GM23248 (cell line): Measurements from ENCODE around the gene SUMO1. TPM values are rescaled to one million over a fixed set of nuclear protein-coding genes. Genes with fewer than 3 reads are reported as not detected.

Experiments used
- DNase-seq: peaks from one replicate; pipeline ENCODE4 v3.0.0-alpha.2; 2015
- H2AFZ ChIP-seq: fragments of 200-600 bp; sonication (generic); 2 replicates; pipeline ENCODE4 v1.6.1; 2016; ENCODE audit warnings: antibody characterized with exemption
- H3F3A ChIP-seq: fragments of 200-600 bp; sonication (generic); 2 replicates; pipeline ENCODE4 v1.6.1; 2016; ENCODE audit warnings: mild to moderate bottlenecking, antibody characterized with exemption, mixed run types; ENCODE audit not compliant: insufficient read depth
- H3K27ac ChIP-seq: fragments of 200-600 bp; sonication (generic); 2 replicates; pipeline ENCODE4 v1.5.1; 2016; ENCODE audit warnings: mild to moderate bottlenecking
- H3K27me3 ChIP-seq: fragments of 200-600 bp; sonication (generic); replicated peaks from 2 replicates; pipeline ENCODE4 v1.6.1; 2016; ENCODE audit warnings: mild to moderate bottlenecking; ENCODE audit not compliant: insufficient read depth
- H3K36me3 ChIP-seq: fragments of 200-600 bp; sonication (generic); 2 replicates; pipeline ENCODE4 v1.6.1; 2016; ENCODE audit warnings: low read depth, mild to moderate bottlenecking
- H3K4me1 ChIP-seq: fragments of 200-600 bp; sonication (generic); 2 replicates; pipeline ENCODE4 v1.6.1; 2016; ENCODE audit warnings: mild to moderate bottlenecking; ENCODE audit not compliant: insufficient read depth
- H3K4me2 ChIP-seq: fragments of 200-600 bp; sonication (generic); one replicate; pipeline ENCODE4 v1.6.1; 2016; ENCODE audit warnings: mild to moderate bottlenecking; ENCODE audit not compliant: unreplicated experiment
- H3K4me3 ChIP-seq: fragments of 200-600 bp; sonication (generic); 2 replicates; pipeline ENCODE4 v1.5.1; 2016; ENCODE audit warnings: mild to moderate bottlenecking
- H3K79me2 ChIP-seq: fragments of 200-600 bp; sonication (generic); 2 replicates; pipeline ENCODE4 v1.6.1; 2016; ENCODE audit warnings: mild to moderate bottlenecking; ENCODE audit not compliant: insufficient read depth
- H3K9ac ChIP-seq: fragments of 200-600 bp; sonication (generic); 2 replicates; pipeline ENCODE4 v1.6.1; 2016; ENCODE audit warnings: mild to moderate bottlenecking
- H3K9me2 ChIP-seq: fragments of 200-600 bp; sonication (generic); 2 replicates; pipeline ENCODE4 v1.6.1; 2016; ENCODE audit warnings: mixed run types, mild to moderate bottlenecking, moderate library complexity; ENCODE audit not compliant: insufficient read depth
- H3K9me3 ChIP-seq: fragments of 200-600 bp; sonication (generic); one replicate; pipeline ENCODE4 v1.6.1; 2017; ENCODE audit warnings: low read depth
- H4K20me1 ChIP-seq: fragments of 200-600 bp; sonication (generic); 2 replicates; pipeline ENCODE4 v1.6.0; 2016; ENCODE audit not compliant: insufficient read depth
- EZH2 ChIP-seq: fragments of 200-600 bp; sonication (generic); IDR thresholded peaks from 2 replicates; pipeline ENCODE4 v1.6.1; 2018; ENCODE audit warnings: antibody characterized with exemption, mild to moderate bottlenecking; ENCODE audit not compliant: insufficient read depth, poor library complexity, severe bottlenecking
- EZH2phosphoT487 ChIP-seq: fragments of 200-600 bp; sonication (generic); IDR thresholded peaks from 2 replicates; pipeline ENCODE4 v1.6.1; 2018; ENCODE audit warnings: antibody characterized with exemption, moderate library complexity, mild to moderate bottlenecking, low read depth; ENCODE audit not compliant: insufficient read depth
- WGBS, 2 experiments: methylation state at CpG; one replicate each; pipeline ENCODE4 v1.1.6; 2015 to 2017; ENCODE audit warnings: low lambda C conversion rate in 2 of 2, low coverage in 1 of 2; ENCODE audit errors: missing lambda C conversion rate in 2 of 2; 5-methylcytosine and 5-hydroxymethylcytosine counted together
- in situ Hi-C: fragments of 300-500 bp; cut with MboI; formaldehyde crosslinking; loops from 2 replicates; pipeline ENCODE4 v1.15.0; 2020
- polyA plus RNA-seq: library from polyadenylated mRNA; unstranded; fragments of >200 nt; fragmentation: Nextera tagmentation; extraction: Ambion mirVana; gene quantifications from 2 replicates; pipeline ENCODE4 v1.2.1, GENCODE V29; 2016
- total RNA-seq: library from RNA; depleted of rRNA; stranded (reverse); fragments of >200 nt; shearing (Covaris generic); gene quantifications from 2 replicates; pipeline ENCODE4 v1.2.3, GENCODE V29; 2014

SUMO1 gene
- total and polyA plus RNA-seq, 2 experiments from 2014 or later: 157 to 242 TPM

- Histone ChIP-seq H3K9me3 (no peaks in the 10 kb centered on the region), H4K20me1 (peaks cover 30% of the 10 kb centered on the region), H3K79me2 (peaks cover 99% of the 10 kb centered on the region), H3K4me3 (no peak overlapping the region), H3K27ac (no peak overlapping the region), H3K36me3 (no peaks in the 10 kb centered on the region), H3K27me3 (no peaks in the 10 kb centered on the region), H3K9ac (no peak overlapping the region), H3K4me2 (no peak overlapping the region), H3K9me2 (no peaks in the 10 kb centered on the region), H3K4me1 (peaks cover 16% of the 10 kb centered on the region; the same call in 1 of the 2 replicates), H2AFZ (no peak overlapping the region), H3F3A (peaks cover 36% of the 10 kb centered on the region)
- in situ Hi-C loops: no loop called here
- 97 to 100% methylated on average over 3 of the region's 3 CpGs for WGBS, 2 experiments
- no peak for DNase-seq
- TF ChIP-seq EZH2phosphoT487 (no peak), EZH2 (no peak)
Measured at GRCh38 chr2:202270487-202270886, 32.1 kb upstream of the SUMO1 start.

GRCh38 chr2:202269585-202269984, 31.2 kb upstream of the SUMO1 start:
- Histone ChIP-seq H3K4me1 (peaks cover 16% of the 10 kb centered on the region; the same call in 1 of the 2 replicates), H3K4me3 (no peak overlapping the region), H3K9me3 (no peaks in the 10 kb centered on the region), H3K36me3 (no peaks in the 10 kb centered on the region), H3K27me3 (no peaks in the 10 kb centered on the region), H3K9me2 (no peaks in the 10 kb centered on the region), H2AFZ (no peak overlapping the region), H4K20me1 (peaks cover 30% of the 10 kb centered on the region), H3F3A (peaks cover 29% of the 10 kb centered on the region), H3K27ac (no peak overlapping the region), H3K79me2 (peaks cover 90% of the 10 kb centered on the region), H3K9ac (no peak overlapping the region), H3K4me2 (no peak overlapping the region)
- WGBS, 2 experiments: 62 to 66% methylated on average over 9 of the region's 9 CpGs
- DNase-seq: peak; percentile 23
- TF ChIP-seq EZH2: no peak
- in situ Hi-C loops: no loop called here

DNA sequence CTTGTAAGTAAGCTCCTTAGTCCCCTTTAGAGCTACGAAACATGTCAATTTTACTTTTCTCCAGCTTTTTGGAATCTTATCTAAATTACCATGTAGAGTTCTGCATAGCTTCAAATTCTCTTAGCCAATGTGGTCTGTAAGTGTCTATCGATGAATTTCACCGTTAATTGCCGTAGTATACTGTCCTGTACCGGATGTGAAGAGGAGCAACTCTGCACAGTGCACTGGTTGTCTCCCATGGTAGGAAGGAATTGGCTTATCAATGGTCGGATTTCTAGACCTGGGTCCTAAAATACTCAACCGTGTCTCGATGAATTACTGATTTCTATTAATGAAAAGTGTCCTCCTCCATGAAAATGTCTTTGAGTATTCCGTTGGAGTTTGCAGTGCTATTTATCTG, 29.1 kb upstream of the SUMO1 start:
- Histone ChIP-seq H4K20me1 (peaks cover 25% of the 10 kb centered on the region), H3F3A (peaks cover 22% of the 10 kb centered on the region), H3K79me2 (peaks cover 69% of the 10 kb centered on the region), H3K27ac (peak overlapping the region; percentile 96), H3K4me3 (peak overlapping the region; percentile 92), H3K9me2 (no peaks in the 10 kb centered on the region), H2AFZ (no peak overlapping the region), H3K9ac (peak overlapping the region; percentile 93), H3K27me3 (no peaks in the 10 kb centered on the region), H3K4me1 (peaks cover 10% of the 10 kb centered on the region; the same call in 1 of the 2 replicates), H3K4me2 (peak overlapping the region; percentile 98), H3K36me3 (no peaks in the 10 kb centered on the region), H3K9me3 (no peaks in the 10 kb centered on the region)
- 10 to 14% methylated on average over 9 of the region's 9 CpGs for WGBS, 2 experiments
- TF ChIP-seq EZH2: no peak
- no peak for TF ChIP-seq EZH2phosphoT487
- in situ Hi-C loops: no loop called here
- peak; percentile 48 for DNase-seq

GRCh38 chr2:202265467-202266277, 27.3 kb upstream of the SUMO1 start, which contains the start of gene NOP58:
NOP58 (plus strand) TSS chr2:202265763; CDS start chr2:202265942, 179 bp downstream.
- peaks cover 51% of the 10 kb centered on the region for H3K79me2 ChIP-seq
- H3K27ac ChIP-seq: peak within 1 kb of the TSS; percentile 96
- H3K4me3 ChIP-seq: peak within 1 kb of the TSS; percentile 92
- peaks cover 19% of the 10 kb centered on the region for H4K20me1 ChIP-seq
- no peaks in the 10 kb centered on the region for H3K36me3 ChIP-seq
- peak within 1 kb of the TSS; percentile 98 for H3K4me2 ChIP-seq
- no peaks in the 10 kb centered on the region for H3K27me3 ChIP-seq
- 1% methylated on average over 54 of the region's 54 CpGs for WGBS, 2 experiments
- in situ Hi-C loops: no loop called here
- H3K9ac ChIP-seq: peak within 1 kb of the TSS; percentile 93
- H3K4me1 ChIP-seq: 0 out of 2 replicates have a peak, but pooled peaks cover 7% of the 10 kb centered on the region
- no peaks in the 10 kb centered on the region for H3K9me2 ChIP-seq
- TF ChIP-seq EZH2: no peak
- no peak for TF ChIP-seq EZH2phosphoT487
- no peaks in the 10 kb centered on the region for H3K9me3 ChIP-seq
- peak within 1 kb of the TSS; percentile 92 for H2AFZ ChIP-seq
- DNase-seq: peak; percentile 99
- H3F3A ChIP-seq: peaks cover 21% of the 10 kb centered on the region; the same call in 1 of the 2 replicates
